GM12878 (cell line): ENCODE results near the gene IL1R2.

ENCODE experiments used
- ATF3 ChIP-seq: IDR thresholded peaks from 2 replicates; pipeline ENCODE4 v1.6.1; 2011; ENCODE audit warnings: low read depth, mild to moderate bottlenecking, low read length, moderate library complexity, borderline replicate concordance; ENCODE audit errors: extremely low read depth
- CBFB ChIP-seq: IDR thresholded peaks from 2 replicates; pipeline ENCODE4 v1.6.1; 2016; ENCODE audit warnings: antibody characterized with exemption, low read depth
- CEBPB ChIP-seq, 2 experiments: fragments of 150-350 bp in 1 of 2; IDR thresholded peaks; 2 replicates each; pipeline ENCODE4 v1.6.1; 2012 to 2014; ENCODE audit warnings: low read depth in 2 of 2, low read length in 2 of 2, borderline replicate concordance in 1 of 2, inconsistent platforms in 1 of 2
- CTCF ChIP-seq, 3 experiments: IDR thresholded peaks in 2 of 3; conservative IDR thresholded peaks in 1 of 3; 2 replicates each; pipeline ENCODE4 v1.5.1; 2011; ENCODE audit warnings: low read depth in 3 of 3, low read length in 3 of 3, mild to moderate bottlenecking in 3 of 3, control low read depth in 2 of 3, moderate library complexity in 2 of 3, inconsistent platforms in 1 of 3, mixed read lengths in 1 of 3; ENCODE audit not compliant: control insufficient read depth in 2 of 3, insufficient read depth in 1 of 3; ENCODE audit errors: extremely low read depth in 1 of 3
- EP300 ChIP-seq, 2 experiments: fragments of 150-350 bp in 1 of 2; IDR thresholded peaks; 2 replicates each; pipeline ENCODE4 v1.6.1; 2011 to 2012; ENCODE audit warnings: low read depth in 2 of 2, low read length in 2 of 2, borderline replicate concordance in 1 of 2, improper control_type of control experiment in 1 of 2, inconsistent platforms in 1 of 2; ENCODE audit not compliant: control insufficient read depth in 1 of 2
- EZH2 ChIP-seq: IDR thresholded peaks from 2 replicates; pipeline ENCODE4 v1.6.1; 2012; ENCODE audit warnings: low read depth, mild to moderate bottlenecking, control low read depth, inconsistent platforms, low read length, borderline replicate concordance; ENCODE audit not compliant: control insufficient read depth
- JUNB ChIP-seq: IDR thresholded peaks from 2 replicates; pipeline ENCODE4 v1.6.1; 2016; ENCODE audit warnings: antibody characterized with exemption, mild to moderate bottlenecking
- POLR2A ChIP-seq: IDR thresholded peaks from 2 replicates; pipeline ENCODE4 v1.6.1; 2011; ENCODE audit warnings: low read depth, mild to moderate bottlenecking, low read length
- SP1 ChIP-seq: IDR thresholded peaks from one replicate; pipeline ENCODE4 v1.6.1; 2011; ENCODE audit warnings: low read depth, low read length
- SUZ12 ChIP-seq: fragments of 200-600 bp; sonication (generic); IDR thresholded peaks from one replicate; pipeline ENCODE4 v1.6.1; 2018; ENCODE audit warnings: antibody characterized with exemption, mild to moderate bottlenecking; ENCODE audit not compliant: unreplicated experiment
- TCF3 ChIP-seq: IDR thresholded peaks from 2 replicates; pipeline ENCODE4 v1.6.1; 2012; ENCODE audit warnings: low read depth, mild to moderate bottlenecking, low read length, borderline replicate concordance; ENCODE audit not compliant: insufficient read depth
- ZBTB11 ChIP-seq: fragments of 450-650 bp; formaldehyde crosslinking; IDR thresholded peaks from 2 replicates; pipeline ENCODE4 v1.5.0; 2022; ENCODE audit warnings: mild to moderate bottlenecking, missing genetic modification characterization
- ZNF384 ChIP-seq: IDR thresholded peaks from 2 replicates; pipeline ENCODE4 v1.6.1; 2012; ENCODE audit warnings: low read depth, mild to moderate bottlenecking, low read length, improper control_type of control experiment, borderline replicate concordance
- ZSCAN29 ChIP-seq: fragments of 450-650 bp; IDR thresholded peaks from 2 replicates; pipeline ENCODE4 v1.6.1; 2017; ENCODE audit warnings: mild to moderate bottlenecking, moderate library complexity

DNA sequence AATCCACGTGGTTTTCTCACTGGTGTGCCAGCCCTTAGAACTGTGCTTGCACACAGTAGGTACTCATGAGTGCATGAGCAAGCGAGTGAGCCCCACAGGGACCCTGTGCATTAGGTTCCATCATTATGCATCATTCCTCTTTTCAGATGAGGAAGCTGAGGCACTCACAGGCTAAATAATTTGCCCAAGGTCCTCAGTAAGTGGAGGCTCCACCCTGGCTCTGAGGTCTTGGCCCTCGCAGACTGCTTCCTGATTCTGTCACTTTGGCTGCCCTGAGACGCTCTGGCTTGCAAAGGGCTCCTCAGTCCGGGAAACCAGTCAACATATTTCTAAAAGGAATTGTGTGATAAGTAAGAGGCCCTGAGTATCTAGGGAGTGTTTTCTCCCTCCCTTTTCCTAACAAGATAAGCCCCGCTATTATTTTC is 71.7 kb downstream of the IL1R2 start:
- TF ChIP-seq ZBTB11 (CRISPR knock-in tag) = no peak
- TF ChIP-seq ZSCAN29 = no peak
- no peak for TF ChIP-seq ATF3
- TF ChIP-seq POLR2A = no peak
- TF ChIP-seq CTCF (IDR thresholded peaks at IDR 0.05 in 2 of 3, conservative IDR thresholded peaks at IDR 0.05 in 1 of 3; ENCODE audit: control insufficient read depth in 2 of 3, extremely low read depth in 1 of 3, insufficient read depth in 1 of 3, low read depth in 3 of 3, low read length in 3 of 3) = no peak
- TF ChIP-seq JUNB = no peak
- no peak for TF ChIP-seq EP300 (IDR thresholded peaks at IDR 0.05; ENCODE audit: borderline replicate concordance in 1 of 2, control insufficient read depth in 1 of 2, low read depth in 2 of 2, low read length in 2 of 2)
- TF ChIP-seq SUZ12 = no peak
- no peak for TF ChIP-seq SP1
- no peak for TF ChIP-seq TCF3
- TF ChIP-seq ZNF384 = no peak
- no peak for TF ChIP-seq CEBPB (IDR thresholded peaks at IDR 0.05; ENCODE audit: borderline replicate concordance in 1 of 2, low read depth in 2 of 2, low read length in 2 of 2)
- no peak for TF ChIP-seq EZH2
- no peak for TF ChIP-seq CBFB
